ENCODE data around the gene GIT2. TPM values are rescaled to one million over a fixed set of nuclear protein-coding genes. Genes with fewer than 3 reads are reported as not detected.

Gene GIT2
- total and polyA plus RNA-seq, 2 of the 13 experiments (the other 11 are each of a cell fraction or from before 2014, with no cell fraction given): 18.4 to 19.8 TPM

DNA sequence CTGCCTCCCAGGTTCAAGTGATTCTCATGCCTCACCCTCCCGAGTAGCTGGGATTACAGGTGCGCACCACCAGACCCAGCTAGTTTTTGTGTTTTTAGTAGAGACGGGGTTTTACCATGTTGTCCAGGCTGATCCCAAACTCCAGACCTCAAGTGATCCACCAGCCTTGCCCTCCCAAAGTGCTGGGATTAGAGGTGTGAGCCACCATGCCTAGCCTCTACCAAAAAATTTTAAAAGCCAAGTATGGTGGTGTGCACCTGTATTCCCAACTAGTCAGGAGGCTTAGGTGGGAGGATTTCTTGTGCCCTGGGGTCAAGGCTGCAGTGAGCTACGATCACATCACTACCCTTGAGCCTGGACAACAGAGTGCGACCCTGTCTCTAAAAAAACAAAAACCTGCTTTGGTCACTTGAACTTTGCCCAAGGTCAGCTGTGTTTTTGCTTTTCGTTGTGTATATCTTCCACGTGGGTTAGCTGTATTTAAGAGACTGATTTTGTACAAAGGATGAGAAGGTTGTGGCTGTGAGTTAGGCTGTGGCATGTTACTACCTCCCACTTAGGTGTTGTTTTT, 39.5 kb upstream of the GIT2 start (continued):
- TF ChIP-seq FLYWCH1 (CRISPR knock-in tag; IDR thresholded peaks at IDR 0.05) (no peak), NFYC (CRISPR knock-in tag; IDR thresholded peaks at IDR 0.05) (no peak), REXO4 (CRISPR knock-in tag; IDR thresholded peaks at IDR 0.05; ENCODE audit: borderline replicate concordance) (no peak), ASH2L (IDR thresholded peaks at IDR 0.05; ENCODE audit: insufficient read length, low read depth, low read length) (no peak), ATF2 (CRISPR knock-in tag; IDR thresholded peaks at IDR 0.05) (peak; percentile 60; the same call in 1 of the 2 replicates), ZNF382 (CRISPR knock-in tag; IDR thresholded peaks at IDR 0.05; ENCODE audit: borderline replicate concordance) (no peak), THRA (CRISPR knock-in tag; IDR thresholded peaks at IDR 0.05; ENCODE audit: borderline replicate concordance) (peak; percentile 31; the same call in 1 of the 2 replicates), ZNF619 (CRISPR knock-in tag; IDR thresholded peaks at IDR 0.05) (no peak), KDM6A (CRISPR knock-in tag; IDR thresholded peaks at IDR 0.05; ENCODE audit: low read depth) (peak; percentile 70; the same call in 1 of the 2 replicates), SIX4 (CRISPR knock-in tag; IDR thresholded peaks at IDR 0.05) (no peak), ZNF709 (CRISPR knock-in tag; IDR thresholded peaks at IDR 0.05) (no peak), ESRRA (CRISPR knock-in tag; IDR thresholded peaks at IDR 0.05; ENCODE audit: low read depth) (peak; percentile 67), LCORL (IDR thresholded peaks at IDR 0.05) (peak; percentile 43; the same call in 1 of the 2 replicates), LCORL (CRISPR knock-in tag; IDR thresholded peaks at IDR 0.05) (peak; percentile 81), ZNF441 (CRISPR knock-in tag; IDR thresholded peaks at IDR 0.05; ENCODE audit: borderline replicate concordance) (no peak), POLR2AphosphoS2 (IDR thresholded peaks at IDR 0.05; ENCODE audit: low read depth, low read length) (no peak), STAG1 (CRISPR knock-in tag; IDR thresholded peaks at IDR 0.05) (no peak), ZNF652 (CRISPR knock-in tag; IDR thresholded peaks at IDR 0.05; ENCODE audit: borderline replicate concordance, low read depth) (no peak), ZNF761 (CRISPR knock-in tag; conservative IDR thresholded peaks at IDR 0.05) (no peak), ZNF317 (CRISPR knock-in tag; IDR thresholded peaks at IDR 0.05) (0 out of 2 replicates have a peak, but pooled peaks have one; percentile 22), JDP2 (CRISPR knock-in tag; IDR thresholded peaks at IDR 0.05; ENCODE audit: borderline replicate concordance) (no peak), THAP11 (CRISPR knock-in tag; IDR thresholded peaks at IDR 0.05) (peak; percentile 44; the same call in 1 of the 2 replicates), HNRNPLL (IDR thresholded peaks at IDR 0.05; ENCODE audit: low read depth, low read length, poor library complexity, severe bottlenecking) (no peak), NR2F6 (IDR thresholded peaks at IDR 0.05) (peak; percentile 91), NR2F6 (CRISPR knock-in tag; IDR thresholded peaks at IDR 0.05) (peak; percentile 98), ERF (CRISPR knock-in tag; IDR thresholded peaks at IDR 0.05) (no peak)
- TF ChIP-seq, protein P1, sequence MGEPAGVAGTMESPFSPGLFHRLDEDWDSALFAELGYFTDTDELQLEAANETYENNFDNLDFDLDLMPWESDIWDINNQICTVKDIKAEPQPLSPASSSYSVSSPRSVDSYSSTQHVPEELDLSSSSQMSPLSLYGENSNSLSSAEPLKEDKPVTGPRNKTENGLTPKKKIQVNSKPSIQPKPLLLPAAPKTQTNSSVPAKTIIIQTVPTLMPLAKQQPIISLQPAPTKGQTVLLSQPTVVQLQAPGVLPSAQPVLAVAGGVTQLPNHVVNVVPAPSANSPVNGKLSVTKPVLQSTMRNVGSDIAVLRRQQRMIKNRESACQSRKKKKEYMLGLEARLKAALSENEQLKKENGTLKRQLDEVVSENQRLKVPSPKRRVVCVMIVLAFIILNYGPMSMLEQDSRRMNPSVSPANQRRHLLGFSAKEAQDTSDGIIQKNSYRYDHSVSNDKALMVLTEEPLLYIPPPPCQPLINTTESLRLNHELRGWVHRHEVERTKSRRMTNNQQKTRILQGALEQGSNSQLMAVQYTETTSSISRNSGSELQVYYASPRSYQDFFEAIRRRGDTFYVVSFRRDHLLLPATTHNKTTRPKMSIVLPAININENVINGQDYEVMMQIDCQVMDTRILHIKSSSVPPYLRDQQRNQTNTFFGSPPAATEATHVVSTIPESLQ (CRISPR knock-in tag; conservative IDR thresholded peaks at IDR 0.05): no peak

Measured in HepG2 (cell line).